SK-N-SH (cell line): Measurements from ENCODE around the gene CKAP4. TPM values are rescaled to one million over a fixed set of nuclear protein-coding genes. Genes with fewer than 3 reads are reported as not detected.

Experiments
- CTCF ChIA-PET: fragments of 300-600, 350-600 bp; formaldehyde crosslinking; extraction: SDS; loops from one replicate; lab custom pipeline; 2021; lab: Yijun Ruan, JAX
- POLR2A ChIA-PET: fragments of 350-600 bp; sonication (Branson Sonifier 250); formaldehyde crosslinking; extraction: SDS; loops from one replicate; lab custom pipeline; 2020; ENCODE audit warnings: antibody characterized with exemption, inconsistent platforms; lab: Yijun Ruan, JAX
- DNase-seq: peaks from one replicate; pipeline ENCODE4 v3.0.0; 2012
- H2AFZ ChIP-seq: fragments of 200-600 bp; sonication (generic); 2 replicates; pipeline ENCODE4 v1.8.1; 2016; ENCODE audit warnings: antibody characterized with exemption, mild to moderate bottlenecking, low read depth
- H3F3A ChIP-seq: fragments of 200-600 bp; sonication (generic); replicated peaks from 2 replicates; pipeline ENCODE3; 2016; ENCODE audit warnings: antibody characterized with exemption, mild to moderate bottlenecking; ENCODE audit not compliant: insufficient read depth
- H3K27ac ChIP-seq, 2 experiments: fragments of 200-500 bp in 1 of 2; fragments of 200-600 bp in 1 of 2; sonication (Bioruptor generic) in 1 of 2; sonication (generic), shearing (Covaris generic) in 1 of 2; 2 replicates each; pipeline versions ENCODE4 v1.5.1 to v1.6.1; 2014 to 2016; ENCODE audit warnings: low read depth in 2 of 2, inconsistent platforms in 1 of 2, low read length in 1 of 2, mild to moderate bottlenecking in 1 of 2, mixed read lengths in 1 of 2
- H3K27me3 ChIP-seq: fragments of 200-600 bp; sonication (generic), shearing (Covaris generic); 2 replicates; pipeline ENCODE4 v1.6.1; 2016; ENCODE audit warnings: mixed run types; ENCODE audit not compliant: insufficient read depth
- H3K36me3 ChIP-seq, 2 experiments: fragments of 200-500 bp in 1 of 2; fragments of 200-600 bp in 1 of 2; sonication (Bioruptor generic) in 1 of 2; sonication (generic) in 1 of 2; replicated peaks in 1 of 2; 2 replicates each; pipeline versions ENCODE3 to v1.5.1; 2014 to 2016; ENCODE audit warnings: low read length in 1 of 2, mild to moderate bottlenecking in 1 of 2; ENCODE audit not compliant: insufficient read depth in 2 of 2, control insufficient read depth in 1 of 2
- H3K4me1 ChIP-seq, 2 experiments: fragments of 200-500 bp in 1 of 2; fragments of 200-600 bp in 1 of 2; sonication (Bioruptor generic) in 1 of 2; sonication (generic), shearing (Covaris generic) in 1 of 2; 2 replicates each; pipeline versions ENCODE4 v1.5.1 to v1.6.1; 2014 to 2016; ENCODE audit warnings: low read depth in 1 of 2, low read length in 1 of 2, mixed run types in 1 of 2; ENCODE audit not compliant: insufficient read depth in 2 of 2, control insufficient read depth in 1 of 2
- H3K4me2 ChIP-seq: fragments of 200-600 bp; sonication (generic), shearing (Covaris generic); 2 replicates; pipeline ENCODE4 v1.6.1; 2017; ENCODE audit warnings: mixed run types
- H3K4me3 ChIP-seq, 2 experiments: fragments of 200-500 bp in 1 of 2; fragments of 200-600 bp in 1 of 2; sonication (Bioruptor generic) in 1 of 2; sonication (generic), shearing (Covaris generic) in 1 of 2; 2 replicates each; pipeline versions ENCODE4 v1.5.1 to v1.8.1; 2014 to 2016; ENCODE audit warnings: low read depth in 2 of 2, inconsistent platforms in 1 of 2, low read length in 1 of 2, mild to moderate bottlenecking in 1 of 2, mixed read lengths in 1 of 2, moderate library complexity in 1 of 2
- H3K79me2 ChIP-seq: fragments of 200-600 bp; sonication (generic); 2 replicates; pipeline ENCODE4 v1.8.1; 2017; ENCODE audit warnings: mild to moderate bottlenecking; ENCODE audit not compliant: insufficient read depth
- H3K9ac ChIP-seq: fragments of 200-600 bp; sonication (generic); 2 replicates; pipeline ENCODE4 v1.6.1; 2017; ENCODE audit warnings: mixed run types
- H3K9me2 ChIP-seq: fragments of 200-600 bp; sonication (generic); 2 replicates; pipeline ENCODE4 v1.6.1; 2017; ENCODE audit warnings: mixed run types
- H3K9me3 ChIP-seq: fragments of 200-600 bp; sonication (generic); 2 replicates; pipeline ENCODE4 v1.6.1; 2017; ENCODE audit warnings: mixed run types, mild to moderate bottlenecking, moderate library complexity
- H4K20me1 ChIP-seq: fragments of 200-600 bp; sonication (generic); 2 replicates; pipeline ENCODE4 v1.6.1; 2017; ENCODE audit warnings: mild to moderate bottlenecking, mixed run types; ENCODE audit not compliant: insufficient read depth
- FOXJ3 ChIP-seq: sonication (generic); formaldehyde crosslinking; IDR thresholded peaks from 2 replicates; pipeline ENCODE4 v1.5.1; 2020; ENCODE audit warnings: mild to moderate bottlenecking, missing genetic modification reagents
- FOXM1 ChIP-seq: IDR thresholded peaks from 2 replicates; pipeline ENCODE4 v1.4.0; 2012; ENCODE audit warnings: low read depth, mild to moderate bottlenecking
- JUND ChIP-seq: IDR thresholded peaks from 2 replicates; pipeline ENCODE4 v1.4.0; 2012
- MEF2A ChIP-seq: IDR thresholded peaks from 2 replicates; pipeline ENCODE4 v1.4.0; 2012; ENCODE audit warnings: low read depth, borderline replicate concordance
- NRF1 ChIP-seq: IDR thresholded peaks from 2 replicates; pipeline ENCODE4 v1.6.1; 2012; ENCODE audit warnings: low read depth, mild to moderate bottlenecking, low read length
- POLR2AphosphoS5 ChIP-seq: IDR thresholded peaks from 2 replicates; pipeline ENCODE4 v1.6.1; 2012; ENCODE audit warnings: low read depth, low read length
- SIN3A ChIP-seq: IDR thresholded peaks from 2 replicates; pipeline ENCODE4 v1.6.1; 2012; ENCODE audit warnings: low read depth, mild to moderate bottlenecking, low read length, moderate library complexity, borderline replicate concordance
- TEAD4 ChIP-seq: IDR thresholded peaks from 2 replicates; pipeline ENCODE4 v1.4.0; 2012; ENCODE audit warnings: mild to moderate bottlenecking, borderline replicate concordance; ENCODE audit not compliant: insufficient read depth
- WGBS: methylation state at CpG from one replicate; pipeline ENCODE4 v1.1.6; 2017; ENCODE audit warnings: low lambda C conversion rate; 5-methylcytosine and 5-hydroxymethylcytosine counted together
- polyA plus RNA-seq, 3 experiments: library from polyadenylated mRNA; depleted of rRNA; stranded (reverse); fragments of >200 nt; gene quantifications; 2 replicates each; pipeline ENCODE4 v1.2.3, GENCODE V29; 2012
- TF ChIP-seq, protein P1 (sequence below): fragments of 150-350 bp; IDR thresholded peaks from 2 replicates; pipeline ENCODE4 v1.6.1; 2017; ENCODE audit warnings: antibody characterized with exemption, low read length, low read depth, borderline replicate concordance
- TF ChIP-seq, protein P2 (sequence below): IDR thresholded peaks from 2 replicates; pipeline ENCODE4 v1.6.1; 2012; ENCODE audit warnings: mild to moderate bottlenecking, low read depth, low read length, moderate library complexity
- TF ChIP-seq, protein P3 (sequence below): IDR thresholded peaks from 2 replicates; pipeline ENCODE4 v1.4.0; 2012; ENCODE audit warnings: low read depth, borderline replicate concordance
- TF ChIP-seq, protein P4 (sequence below): IDR thresholded peaks from 2 replicates; pipeline ENCODE4; 2012
- TF ChIP-seq, protein P5 (sequence below): fragments of 150-350 bp; IDR thresholded peaks from 2 replicates; pipeline ENCODE4 v1.6.1; 2016; ENCODE audit warnings: mild to moderate bottlenecking, low read depth, low read length
- TF ChIP-seq, protein P6 (sequence below): fragments of 200-600 bp; sonication (generic); IDR thresholded peaks from 2 replicates; pipeline ENCODE4 v1.6.1; 2017; ENCODE audit warnings: antibody characterized with exemption, mild to moderate bottlenecking, moderate library complexity

The CKAP4 gene
- polyA plus RNA-seq, 1 of the 3 experiments (the other 2 are of a cell fraction) = 113 TPM

DNA sequence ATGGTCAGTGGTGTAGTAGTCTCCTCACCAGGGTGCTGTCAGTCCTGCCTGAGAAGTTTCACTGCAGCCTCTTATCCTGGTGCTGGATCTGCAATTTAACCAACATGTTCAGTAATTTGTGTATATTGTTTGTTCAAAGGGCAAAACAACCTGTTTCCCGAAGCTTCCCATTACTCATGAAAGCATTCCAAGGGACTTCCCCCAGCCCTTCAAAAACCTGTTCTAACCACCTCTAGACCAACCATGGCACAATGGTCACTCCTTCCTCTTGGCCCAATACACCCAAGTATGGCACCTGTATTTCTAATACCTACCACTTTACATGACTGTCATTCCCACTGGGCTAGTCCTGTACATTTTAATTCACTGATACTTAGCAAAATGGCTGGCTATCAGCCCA lies 12.1 kb downstream of the CKAP4 start:
- H2AFZ ChIP-seq = no peak overlapping the region
- peaks cover 29 to 37% of the 10 kb centered on the region in 2 experiments for H3K36me3 ChIP-seq
- H3K9me2 ChIP-seq = no peaks in the 10 kb centered on the region
- no peak overlapping the region; a peak in 1 of 4 replicates for H3K27ac ChIP-seq
- no peaks in the 10 kb centered on the region for H3K9me3 ChIP-seq
- POLR2A ChIA-PET = no interaction called here
- no peaks in the 10 kb centered on the region for H3K27me3 ChIP-seq
- peaks cover 29% of the 10 kb centered on the region for H3K79me2 ChIP-seq
- no peak overlapping the region for H3K4me3 ChIP-seq
- H3K9ac ChIP-seq = no peak overlapping the region
- TF ChIP-seq, protein P1, sequence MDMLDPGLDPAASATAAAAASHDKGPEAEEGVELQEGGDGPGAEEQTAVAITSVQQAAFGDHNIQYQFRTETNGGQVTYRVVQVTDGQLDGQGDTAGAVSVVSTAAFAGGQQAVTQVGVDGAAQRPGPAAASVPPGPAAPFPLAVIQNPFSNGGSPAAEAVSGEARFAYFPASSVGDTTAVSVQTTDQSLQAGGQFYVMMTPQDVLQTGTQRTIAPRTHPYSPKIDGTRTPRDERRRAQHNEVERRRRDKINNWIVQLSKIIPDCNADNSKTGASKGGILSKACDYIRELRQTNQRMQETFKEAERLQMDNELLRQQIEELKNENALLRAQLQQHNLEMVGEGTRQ = no peak
- TF ChIP-seq FOXJ3 (CRISPR knock-in tag) (no peak), JUND (no peak), TEAD4 (no peak), POLR2AphosphoS5 (no peak), SIN3A (no peak), FOXM1 (no peak), MEF2A (no peak), NRF1 (no peak)
- TF ChIP-seq, protein P2, sequence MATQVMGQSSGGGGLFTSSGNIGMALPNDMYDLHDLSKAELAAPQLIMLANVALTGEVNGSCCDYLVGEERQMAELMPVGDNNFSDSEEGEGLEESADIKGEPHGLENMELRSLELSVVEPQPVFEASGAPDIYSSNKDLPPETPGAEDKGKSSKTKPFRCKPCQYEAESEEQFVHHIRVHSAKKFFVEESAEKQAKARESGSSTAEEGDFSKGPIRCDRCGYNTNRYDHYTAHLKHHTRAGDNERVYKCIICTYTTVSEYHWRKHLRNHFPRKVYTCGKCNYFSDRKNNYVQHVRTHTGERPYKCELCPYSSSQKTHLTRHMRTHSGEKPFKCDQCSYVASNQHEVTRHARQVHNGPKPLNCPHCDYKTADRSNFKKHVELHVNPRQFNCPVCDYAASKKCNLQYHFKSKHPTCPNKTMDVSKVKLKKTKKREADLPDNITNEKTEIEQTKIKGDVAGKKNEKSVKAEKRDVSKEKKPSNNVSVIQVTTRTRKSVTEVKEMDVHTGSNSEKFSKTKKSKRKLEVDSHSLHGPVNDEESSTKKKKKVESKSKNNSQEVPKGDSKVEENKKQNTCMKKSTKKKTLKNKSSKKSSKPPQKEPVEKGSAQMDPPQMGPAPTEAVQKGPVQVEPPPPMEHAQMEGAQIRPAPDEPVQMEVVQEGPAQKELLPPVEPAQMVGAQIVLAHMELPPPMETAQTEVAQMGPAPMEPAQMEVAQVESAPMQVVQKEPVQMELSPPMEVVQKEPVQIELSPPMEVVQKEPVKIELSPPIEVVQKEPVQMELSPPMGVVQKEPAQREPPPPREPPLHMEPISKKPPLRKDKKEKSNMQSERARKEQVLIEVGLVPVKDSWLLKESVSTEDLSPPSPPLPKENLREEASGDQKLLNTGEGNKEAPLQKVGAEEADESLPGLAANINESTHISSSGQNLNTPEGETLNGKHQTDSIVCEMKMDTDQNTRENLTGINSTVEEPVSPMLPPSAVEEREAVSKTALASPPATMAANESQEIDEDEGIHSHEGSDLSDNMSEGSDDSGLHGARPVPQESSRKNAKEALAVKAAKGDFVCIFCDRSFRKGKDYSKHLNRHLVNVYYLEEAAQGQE = no peak
- TF ChIP-seq, protein P3, sequence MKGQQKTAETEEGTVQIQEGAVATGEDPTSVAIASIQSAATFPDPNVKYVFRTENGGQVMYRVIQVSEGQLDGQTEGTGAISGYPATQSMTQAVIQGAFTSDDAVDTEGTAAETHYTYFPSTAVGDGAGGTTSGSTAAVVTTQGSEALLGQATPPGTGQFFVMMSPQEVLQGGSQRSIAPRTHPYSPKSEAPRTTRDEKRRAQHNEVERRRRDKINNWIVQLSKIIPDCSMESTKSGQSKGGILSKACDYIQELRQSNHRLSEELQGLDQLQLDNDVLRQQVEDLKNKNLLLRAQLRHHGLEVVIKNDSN = no peak
- TF ChIP-seq, protein P4, sequence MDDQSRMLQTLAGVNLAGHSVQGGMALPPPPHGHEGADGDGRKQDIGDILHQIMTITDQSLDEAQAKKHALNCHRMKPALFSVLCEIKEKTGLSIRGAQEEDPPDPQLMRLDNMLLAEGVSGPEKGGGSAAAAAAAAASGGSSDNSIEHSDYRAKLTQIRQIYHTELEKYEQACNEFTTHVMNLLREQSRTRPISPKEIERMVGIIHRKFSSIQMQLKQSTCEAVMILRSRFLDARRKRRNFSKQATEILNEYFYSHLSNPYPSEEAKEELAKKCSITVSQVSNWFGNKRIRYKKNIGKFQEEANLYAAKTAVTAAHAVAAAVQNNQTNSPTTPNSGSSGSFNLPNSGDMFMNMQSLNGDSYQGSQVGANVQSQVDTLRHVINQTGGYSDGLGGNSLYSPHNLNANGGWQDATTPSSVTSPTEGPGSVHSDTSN = no peak
- TF ChIP-seq, protein P5, sequence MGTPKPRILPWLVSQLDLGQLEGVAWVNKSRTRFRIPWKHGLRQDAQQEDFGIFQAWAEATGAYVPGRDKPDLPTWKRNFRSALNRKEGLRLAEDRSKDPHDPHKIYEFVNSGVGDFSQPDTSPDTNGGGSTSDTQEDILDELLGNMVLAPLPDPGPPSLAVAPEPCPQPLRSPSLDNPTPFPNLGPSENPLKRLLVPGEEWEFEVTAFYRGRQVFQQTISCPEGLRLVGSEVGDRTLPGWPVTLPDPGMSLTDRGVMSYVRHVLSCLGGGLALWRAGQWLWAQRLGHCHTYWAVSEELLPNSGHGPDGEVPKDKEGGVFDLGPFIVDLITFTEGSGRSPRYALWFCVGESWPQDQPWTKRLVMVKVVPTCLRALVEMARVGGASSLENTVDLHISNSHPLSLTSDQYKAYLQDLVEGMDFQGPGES = no peak
- TF ChIP-seq, protein P6, sequence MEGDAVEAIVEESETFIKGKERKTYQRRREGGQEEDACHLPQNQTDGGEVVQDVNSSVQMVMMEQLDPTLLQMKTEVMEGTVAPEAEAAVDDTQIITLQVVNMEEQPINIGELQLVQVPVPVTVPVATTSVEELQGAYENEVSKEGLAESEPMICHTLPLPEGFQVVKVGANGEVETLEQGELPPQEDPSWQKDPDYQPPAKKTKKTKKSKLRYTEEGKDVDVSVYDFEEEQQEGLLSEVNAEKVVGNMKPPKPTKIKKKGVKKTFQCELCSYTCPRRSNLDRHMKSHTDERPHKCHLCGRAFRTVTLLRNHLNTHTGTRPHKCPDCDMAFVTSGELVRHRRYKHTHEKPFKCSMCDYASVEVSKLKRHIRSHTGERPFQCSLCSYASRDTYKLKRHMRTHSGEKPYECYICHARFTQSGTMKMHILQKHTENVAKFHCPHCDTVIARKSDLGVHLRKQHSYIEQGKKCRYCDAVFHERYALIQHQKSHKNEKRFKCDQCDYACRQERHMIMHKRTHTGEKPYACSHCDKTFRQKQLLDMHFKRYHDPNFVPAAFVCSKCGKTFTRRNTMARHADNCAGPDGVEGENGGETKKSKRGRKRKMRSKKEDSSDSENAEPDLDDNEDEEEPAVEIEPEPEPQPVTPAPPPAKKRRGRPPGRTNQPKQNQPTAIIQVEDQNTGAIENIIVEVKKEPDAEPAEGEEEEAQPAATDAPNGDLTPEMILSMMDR = no peak
- peaks cover 34% of the 10 kb centered on the region for H4K20me1 ChIP-seq
- H3K4me2 ChIP-seq = no peak overlapping the region
- peaks cover 41% of the 10 kb centered on the region for H3F3A ChIP-seq
- WGBS = 92% methylated on average over 1 of the region's 1 CpG
- DNase-seq = no peak
- CTCF ChIA-PET = interaction anchor here (1.0 to 5.5 kb wide), 5 partner anchors 9 to 151 kb away, joined by 3 to 37 read pairs (median 4); no protein-coding TSS in a partner anchor
- peaks cover 7 to 12% of the 10 kb centered on the region in 2 experiments; a peak in 2 of 4 replicates for H3K4me1 ChIP-seq
